ENCODE results near the gene ZDHHC20.
"Not testable (repeated sequence)": the region's sequence is repeated elsewhere in the genome, so short reads cannot be mapped to it uniquely, and the experiment has no call there.

The ZDHHC20 gene

DNA sequence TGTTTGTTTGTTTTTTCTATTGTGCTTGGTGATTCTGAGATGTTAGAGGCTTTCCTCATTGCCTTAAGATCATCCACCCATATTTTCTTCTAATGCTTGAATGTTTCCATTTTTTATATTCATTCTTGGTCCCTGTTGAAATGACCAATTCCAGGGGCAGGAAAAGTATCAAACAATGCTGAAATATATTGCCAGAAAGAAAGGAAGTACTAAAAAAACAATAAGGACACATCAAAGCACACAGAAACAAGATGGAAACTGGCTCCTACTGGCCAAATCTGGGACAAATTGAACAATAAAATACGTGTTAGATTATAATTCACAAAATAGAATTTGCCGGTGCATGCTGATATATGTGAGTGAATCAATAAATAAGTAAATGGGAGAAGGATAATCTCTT lies 23.9 kb downstream of the ZDHHC20 start:
- DNase-seq = no peak

DNA sequence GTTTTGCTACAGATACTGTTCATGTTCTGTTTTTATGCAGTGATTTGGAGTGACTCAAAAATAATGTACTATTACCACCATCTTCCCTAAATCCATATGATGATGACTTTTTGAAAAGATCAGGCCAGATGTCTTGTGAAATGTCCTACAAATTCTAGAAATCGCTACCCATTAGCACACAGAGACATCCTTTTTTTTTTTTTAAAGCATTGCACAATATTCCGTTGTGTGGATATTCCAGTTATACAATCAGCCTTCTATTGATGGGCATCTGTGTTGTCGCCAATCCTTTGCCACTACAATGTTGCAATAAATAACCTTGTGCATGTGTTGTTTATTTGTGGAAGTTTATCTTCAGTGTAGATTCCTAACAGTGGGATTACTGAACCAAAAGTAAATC lies 24.5 kb downstream of the ZDHHC20 start:
- no peak for DNase-seq

DNA sequence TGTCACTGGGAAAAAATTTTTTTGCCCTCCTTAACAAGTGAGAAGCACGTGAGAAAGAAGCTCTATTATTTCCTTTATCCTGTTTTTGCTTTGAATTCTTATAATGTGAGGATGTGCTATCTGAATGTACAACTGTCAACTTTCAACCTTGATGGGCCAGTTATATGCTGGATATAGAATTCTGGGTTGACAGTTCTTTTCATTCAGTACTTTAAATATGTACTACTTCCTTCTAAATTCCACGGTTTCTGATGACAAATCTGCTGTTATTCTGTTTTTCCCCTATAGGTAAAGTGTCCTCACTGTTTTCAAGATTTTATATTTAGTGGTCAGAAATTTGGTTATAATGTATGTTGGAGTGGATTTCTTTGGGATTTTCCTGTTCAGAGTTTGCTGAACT lies 29.9 kb downstream of the ZDHHC20 start:
- no peak for DNase-seq

DNA sequence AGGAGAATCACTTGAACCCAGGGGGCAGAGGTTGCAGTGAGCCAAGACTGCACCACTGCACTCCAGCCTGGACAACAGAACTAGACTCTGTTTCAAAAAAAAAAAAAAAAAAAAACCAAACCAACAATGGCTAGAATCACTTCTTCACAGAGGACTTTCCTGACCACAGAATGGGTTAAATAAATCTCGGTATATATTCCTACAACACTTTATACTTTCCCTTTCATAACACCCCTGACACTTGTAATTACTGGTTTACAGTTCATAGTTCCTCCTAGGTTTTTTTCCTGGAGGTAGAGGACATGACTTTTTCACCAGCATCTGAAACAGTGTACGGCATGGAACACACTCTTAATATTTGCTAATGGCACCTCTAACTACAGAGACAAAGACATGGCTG lies 31.4 kb downstream of the ZDHHC20 start:
- no peak for DNase-seq

DNA sequence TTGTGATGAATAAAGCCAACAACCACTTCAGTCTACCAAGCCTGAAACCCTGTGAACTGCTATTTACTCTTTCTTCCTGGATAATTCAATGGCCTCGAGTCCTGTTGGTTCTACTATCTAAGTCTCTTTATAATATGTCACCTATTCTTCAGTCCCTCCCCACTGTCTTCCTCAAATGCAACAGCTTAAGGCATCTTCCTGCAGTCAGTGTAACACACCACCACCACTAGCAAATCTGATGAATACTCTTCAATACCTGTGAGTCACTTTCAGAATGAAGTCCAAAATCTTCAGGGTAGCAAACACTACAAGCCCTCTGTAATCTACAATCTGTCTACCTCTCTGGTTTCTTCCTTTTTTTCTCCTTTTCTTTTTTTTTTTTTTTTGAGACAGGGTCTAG lies 32.9 kb downstream of the ZDHHC20 start:
- no peak for DNase-seq

DNA sequence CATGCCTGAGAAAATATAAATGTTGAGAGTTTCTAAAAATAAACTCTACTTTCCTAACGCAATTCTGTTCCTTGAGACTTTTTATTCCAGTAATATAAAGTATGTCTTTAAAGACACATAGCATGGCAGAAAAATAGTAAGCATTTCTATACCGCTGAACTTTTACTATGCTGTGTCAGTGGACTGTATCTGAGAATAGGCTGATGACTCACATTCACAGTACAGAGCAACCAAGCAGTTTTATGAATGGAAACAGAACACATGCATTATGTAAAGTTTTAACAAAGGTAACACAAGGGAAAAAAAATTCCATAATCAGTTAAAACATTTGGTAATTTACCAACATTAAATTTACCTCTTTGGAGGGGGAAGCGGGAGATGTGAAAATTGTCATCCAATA lies 38.4 kb downstream of the ZDHHC20 start:
- no peak for DNase-seq

DNA sequence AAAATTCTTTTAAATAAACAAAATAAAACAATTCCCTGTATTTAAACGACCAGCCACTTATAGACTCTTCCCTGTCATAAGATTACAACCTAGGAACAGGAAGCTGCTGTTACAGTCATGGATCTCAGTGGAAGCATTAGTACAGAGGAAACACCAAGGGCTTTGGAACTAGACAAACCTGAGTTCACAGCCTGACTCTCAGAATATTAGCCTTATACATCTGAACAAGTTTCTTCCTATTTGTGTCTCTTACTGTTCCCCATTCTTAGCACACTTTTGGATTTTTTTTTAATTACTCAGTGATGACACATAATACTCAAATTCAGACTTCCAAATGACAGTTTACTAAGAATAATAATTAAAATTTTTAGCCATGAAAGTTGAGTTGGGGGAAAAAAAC lies 46.1 kb downstream of the ZDHHC20 start:
- DNase-seq = no peak

DNA sequence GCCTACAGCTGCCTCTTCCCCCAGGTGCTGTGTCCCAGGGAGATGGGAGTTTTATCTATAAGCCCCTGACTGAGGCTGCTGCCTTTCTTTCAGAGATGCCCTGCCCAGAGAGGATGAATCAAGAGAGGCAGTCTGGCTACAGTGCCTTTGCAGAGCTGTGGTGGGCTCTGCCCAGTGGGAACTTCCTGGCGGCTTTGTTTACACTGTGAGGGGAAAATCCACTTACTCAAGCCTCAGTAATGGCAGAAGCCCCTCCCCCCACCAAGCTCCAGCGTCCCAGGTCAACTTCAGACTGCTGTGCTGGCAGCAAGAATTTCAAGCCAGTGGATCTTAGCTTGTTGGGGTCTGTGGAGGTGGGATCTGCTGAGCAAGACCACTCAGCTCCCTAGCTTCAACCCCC lies 48.6 kb downstream of the ZDHHC20 start:
- DNase-seq = not testable (repeated sequence)

DNA sequence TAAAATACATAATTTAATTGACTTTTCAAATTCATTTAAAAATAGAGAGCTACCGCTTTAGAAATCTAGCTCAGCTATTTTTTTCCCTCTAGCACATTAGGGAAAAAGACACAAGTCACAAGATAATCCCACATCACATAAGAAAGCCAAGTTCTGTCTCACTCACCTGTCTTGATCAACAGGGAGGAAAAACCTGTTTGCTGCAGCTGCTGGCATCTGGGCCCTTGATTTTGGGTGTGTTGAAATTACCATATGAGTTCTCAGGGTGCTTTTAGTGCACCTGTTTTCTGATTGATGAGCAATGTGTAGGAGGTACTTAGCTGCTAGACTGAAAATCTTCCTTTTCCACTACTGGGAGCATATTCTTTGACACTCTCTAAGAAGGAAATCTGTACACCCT lies 53.8 kb downstream of the ZDHHC20 start:
- DNase-seq = no peak

DNA sequence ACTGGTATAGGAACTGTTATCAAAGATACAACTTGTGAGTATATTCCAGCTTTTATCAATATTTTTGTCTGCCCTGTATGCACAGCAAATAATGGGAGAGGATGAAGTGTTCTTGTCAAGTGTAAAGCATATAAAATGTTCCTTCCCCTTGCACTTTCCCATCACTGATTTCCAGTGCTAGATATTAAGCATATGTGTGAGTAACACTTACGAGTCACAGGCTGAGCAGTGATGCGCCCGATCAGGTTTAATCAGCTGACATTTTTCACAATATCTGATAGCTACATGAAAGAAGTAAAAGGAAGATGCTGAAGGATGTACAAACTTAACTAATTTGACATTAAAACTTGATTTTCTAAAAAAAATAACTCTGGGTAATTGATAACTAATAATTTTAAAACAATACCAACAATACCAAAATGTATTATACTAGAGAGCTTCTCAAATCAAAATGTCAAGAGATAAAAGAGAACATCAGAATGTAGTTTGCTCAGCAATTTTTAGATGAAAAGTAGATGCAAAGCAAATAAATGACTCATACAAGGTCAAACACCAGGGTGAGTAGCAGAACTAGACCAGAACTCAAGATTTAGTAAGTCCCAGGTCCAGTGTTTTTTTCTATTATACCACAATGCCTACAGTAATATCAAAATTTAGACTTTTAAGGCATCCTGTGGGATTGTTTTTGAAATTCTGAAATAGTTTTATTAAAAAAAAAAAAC lies 56.4 kb downstream of the ZDHHC20 start:
- DNase-seq = no peak

DNA sequence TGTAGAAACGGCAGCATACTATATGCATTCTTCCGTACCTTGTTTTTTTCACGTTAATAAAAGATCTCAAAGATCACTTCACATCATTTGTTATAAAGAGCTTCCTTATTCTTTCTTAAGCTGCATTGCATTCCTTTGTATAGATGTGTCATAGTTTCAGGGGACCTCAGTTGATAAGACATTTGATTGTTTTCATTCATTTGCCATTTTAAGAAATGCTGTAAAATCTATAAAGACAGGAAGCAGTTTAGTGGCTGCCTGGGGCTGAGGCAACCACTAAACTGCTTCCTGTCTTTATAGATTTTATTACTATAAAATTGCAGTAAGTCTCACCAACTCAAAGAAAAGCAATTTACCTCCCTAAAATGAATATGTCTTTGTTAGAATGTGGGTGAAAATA lies 59.4 kb downstream of the ZDHHC20 start:
- no peak for DNase-seq

DNA sequence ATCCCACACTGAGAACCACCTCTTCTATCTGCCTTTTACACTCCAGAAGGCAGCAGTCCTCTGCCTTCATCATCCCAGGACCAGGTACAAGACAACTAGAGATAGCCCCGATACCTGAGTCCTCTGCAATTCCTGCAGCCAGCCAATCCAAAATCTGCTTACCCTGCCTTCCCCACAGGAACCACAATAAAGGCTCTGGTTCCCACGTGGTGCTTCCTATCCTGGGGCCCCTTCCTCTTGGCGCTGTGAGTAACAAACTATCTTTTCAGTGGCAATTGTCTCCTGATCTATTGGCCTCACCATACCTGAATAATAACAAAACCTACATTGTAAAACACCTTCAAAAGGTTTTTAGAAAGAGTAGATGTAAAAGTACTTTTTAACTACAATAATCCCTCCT lies 63.1 kb downstream of the ZDHHC20 start:
- no peak for DNase-seq

DNA sequence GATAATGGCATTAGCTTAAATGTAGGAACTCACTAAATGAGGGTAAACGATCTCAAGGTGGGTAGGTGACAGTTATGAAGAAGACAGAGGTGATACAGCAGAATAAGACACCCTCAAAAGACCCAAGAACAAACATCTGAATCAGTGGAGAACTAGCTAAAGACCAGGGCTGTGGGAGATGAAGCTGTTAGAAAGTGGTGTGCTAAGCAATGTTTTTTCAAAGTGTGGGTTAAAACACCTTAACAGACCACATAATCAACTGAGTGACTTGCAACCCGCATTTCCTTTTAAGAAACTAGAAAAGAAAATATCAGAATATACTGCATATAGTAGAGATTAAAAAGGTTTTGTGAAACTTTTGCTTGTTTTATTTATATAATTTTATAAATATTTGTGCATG lies 70.0 kb downstream of the ZDHHC20 start:
- no peak for DNase-seq

DNA sequence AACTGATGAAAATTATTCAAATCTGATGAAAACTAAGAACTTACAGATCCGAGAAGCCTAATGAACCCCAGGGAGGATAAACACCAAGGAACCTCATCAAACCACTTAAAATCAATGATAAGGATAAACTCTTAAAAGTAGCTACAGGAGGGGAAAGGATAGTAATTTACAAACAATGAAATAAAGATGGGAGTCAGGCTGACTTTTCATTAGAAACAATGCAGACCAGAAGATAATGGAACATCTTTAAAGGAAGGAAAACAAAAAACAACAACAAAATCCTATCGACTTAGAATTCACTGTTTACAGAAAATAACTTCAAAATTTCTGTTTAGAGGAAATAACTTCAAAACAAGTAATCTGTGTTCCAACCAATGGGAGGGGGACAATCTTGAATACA lies 73.4 kb downstream of the ZDHHC20 start:
- no peak for DNase-seq

DNA sequence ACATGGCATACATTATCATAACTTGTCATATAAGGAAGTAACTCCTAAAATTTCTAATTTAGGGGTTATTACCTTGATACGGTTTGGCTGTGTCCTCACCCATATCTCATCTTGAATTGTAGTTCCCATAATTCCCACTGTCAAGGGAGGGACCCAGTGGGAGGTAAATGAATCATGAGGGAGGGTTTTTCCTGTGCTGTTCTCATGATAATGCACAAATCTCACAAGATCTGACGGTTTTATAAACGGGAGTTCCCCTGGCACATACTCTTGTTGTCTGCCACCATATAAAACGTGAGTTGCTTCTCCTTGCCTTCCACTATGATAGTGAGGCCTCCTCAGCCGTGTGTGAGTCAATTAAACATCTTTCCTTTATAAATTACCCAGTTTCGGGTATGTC lies 76.0 kb downstream of the ZDHHC20 start:
- no peak for DNase-seq

DNA sequence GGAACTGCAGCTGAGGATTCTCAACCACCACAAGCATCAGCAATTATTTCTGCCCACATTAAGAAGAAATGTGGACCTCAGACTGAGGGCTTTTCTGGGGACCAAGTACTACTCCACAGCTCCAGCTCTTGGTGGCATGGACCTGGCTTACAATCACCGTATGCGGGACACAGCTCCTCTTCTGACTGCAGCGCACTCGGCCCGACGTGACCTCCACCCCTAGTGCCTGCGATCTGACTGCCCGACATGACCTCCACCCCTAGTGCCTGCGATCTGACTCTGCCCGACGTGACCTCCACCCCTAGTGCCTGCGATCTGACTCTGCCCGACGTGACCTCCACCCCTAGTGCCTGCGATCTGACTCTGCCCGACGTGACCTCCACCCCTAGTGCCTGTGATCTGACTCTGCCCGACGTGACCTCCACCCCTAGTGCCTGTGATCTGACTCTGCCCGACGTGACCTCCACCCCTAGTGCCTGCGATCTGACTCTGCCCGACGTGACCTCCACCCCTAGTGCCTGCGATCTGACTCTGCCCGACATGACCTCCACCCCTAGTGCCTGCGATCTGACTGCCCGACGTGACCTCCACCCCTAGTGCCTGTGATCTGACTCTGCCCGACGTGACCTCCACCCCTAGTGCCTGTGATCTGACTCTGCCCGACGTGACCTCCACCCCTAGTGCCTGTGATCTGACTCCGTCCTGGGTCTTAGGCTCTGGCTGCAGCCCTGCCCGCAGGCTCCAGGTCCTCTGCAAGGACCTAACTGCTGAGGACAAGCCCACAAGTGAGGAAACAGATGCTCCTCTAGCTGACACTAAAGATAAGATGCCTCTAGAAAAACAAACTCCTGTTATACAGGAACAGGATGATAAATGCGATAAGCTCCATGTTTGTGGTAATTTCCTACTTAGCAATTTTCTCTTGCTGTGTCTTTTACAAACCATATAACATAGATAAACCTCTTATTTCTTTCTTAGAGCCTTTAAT lies 81.8 kb downstream of the ZDHHC20 start:
- not testable (repeated sequence) for DNase-seq

DNA sequence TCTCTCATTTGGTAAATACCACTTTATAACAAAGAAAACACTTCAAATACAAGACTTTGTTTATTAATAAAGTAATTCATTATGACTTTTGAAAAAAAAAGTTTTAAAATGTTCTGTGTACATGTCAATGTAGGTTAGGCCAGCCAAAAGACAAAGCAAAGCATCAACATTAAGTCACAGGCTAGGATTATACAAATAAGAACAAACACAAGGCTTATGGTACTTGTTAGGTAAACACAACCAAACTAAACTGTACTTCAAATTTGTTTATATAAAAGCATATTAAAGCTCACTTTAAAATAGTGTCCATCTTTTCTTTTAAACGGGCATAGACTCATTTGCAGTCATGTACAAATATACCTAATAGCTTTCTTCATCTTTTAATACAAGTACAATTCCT lies 86.6 kb downstream of the ZDHHC20 start:
- no peak for DNase-seq

DNA sequence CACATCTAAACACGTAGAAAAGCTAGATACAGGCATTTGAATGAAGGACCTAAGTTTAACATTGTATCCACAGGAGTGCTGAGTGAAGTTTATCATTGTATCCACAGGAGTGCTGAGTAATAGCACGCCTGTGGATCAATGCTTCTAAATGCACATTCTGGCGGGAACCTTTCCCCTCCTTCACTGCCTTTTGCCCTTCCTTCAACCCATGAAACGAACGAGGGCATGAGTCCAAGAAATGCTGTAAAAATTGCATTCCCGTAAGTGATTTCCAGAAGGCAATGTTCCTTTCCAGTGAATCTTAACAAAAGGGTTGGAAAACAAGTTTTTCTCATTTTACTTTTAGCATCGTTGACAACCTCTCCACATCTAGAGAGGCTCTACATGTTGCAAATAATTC lies 88.1 kb downstream of the ZDHHC20 start:
- no peak for DNase-seq

DNA sequence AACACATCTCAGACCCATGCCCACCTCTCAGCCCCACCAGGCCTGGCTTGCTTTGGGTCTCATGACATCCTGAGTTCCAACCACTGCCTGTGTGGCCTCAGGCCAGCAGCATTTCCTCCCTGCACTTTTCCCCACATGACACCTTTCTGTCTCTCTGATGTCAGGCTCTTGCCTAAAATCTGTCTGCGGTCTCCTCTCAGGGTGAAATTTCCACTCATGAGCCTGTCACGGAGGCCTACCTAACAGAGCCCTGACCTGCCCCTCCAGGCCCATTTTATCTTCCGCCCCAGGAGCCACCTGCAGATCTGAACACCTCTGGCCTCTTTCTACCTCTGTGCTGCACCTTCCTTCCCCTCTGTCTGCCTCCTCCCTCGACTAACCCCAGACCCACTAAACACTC lies 93.5 kb downstream of the ZDHHC20 start:
- no peak for DNase-seq

DNA sequence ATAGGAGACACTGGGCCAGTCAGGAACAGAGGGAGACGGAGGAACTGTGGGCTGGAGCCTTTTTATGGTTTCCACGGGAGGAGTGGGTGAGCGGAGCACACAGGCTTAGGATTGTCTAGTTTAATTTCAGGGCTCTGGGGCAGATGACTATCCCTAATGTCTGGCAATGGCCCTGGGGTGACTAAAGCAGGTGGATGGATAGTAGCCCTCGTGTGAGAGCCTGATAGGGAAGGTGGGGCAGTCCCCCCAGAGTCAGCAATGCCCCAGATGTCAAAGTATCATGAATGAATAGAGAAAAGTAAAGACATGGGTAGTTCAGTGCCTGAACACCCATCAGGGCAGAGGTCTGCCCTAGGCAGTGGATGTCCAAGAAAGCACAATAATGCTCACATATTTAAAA lies 94.2 kb downstream of the ZDHHC20 start:
- DNase-seq = no peak

DNA sequence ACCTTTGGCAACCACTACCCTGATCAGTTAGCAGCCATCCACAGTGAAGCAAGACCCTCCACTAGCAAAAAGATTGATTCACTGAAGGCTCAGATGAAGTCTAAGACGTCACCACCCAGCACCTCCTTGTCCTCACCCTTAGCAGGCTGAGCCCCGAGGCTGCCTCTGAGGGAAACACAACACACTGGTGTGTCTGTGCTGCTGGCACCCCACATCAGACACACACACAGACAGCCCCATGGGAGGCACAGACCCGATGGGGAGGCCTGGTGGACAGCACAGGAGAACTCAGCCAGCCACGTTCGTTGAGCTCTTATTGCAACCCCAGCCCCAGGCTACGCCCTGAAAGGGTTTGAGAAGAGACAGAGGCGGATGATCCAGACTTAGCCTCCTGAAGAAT lies 94.7 kb downstream of the ZDHHC20 start:
- DNase-seq = no peak

DNA sequence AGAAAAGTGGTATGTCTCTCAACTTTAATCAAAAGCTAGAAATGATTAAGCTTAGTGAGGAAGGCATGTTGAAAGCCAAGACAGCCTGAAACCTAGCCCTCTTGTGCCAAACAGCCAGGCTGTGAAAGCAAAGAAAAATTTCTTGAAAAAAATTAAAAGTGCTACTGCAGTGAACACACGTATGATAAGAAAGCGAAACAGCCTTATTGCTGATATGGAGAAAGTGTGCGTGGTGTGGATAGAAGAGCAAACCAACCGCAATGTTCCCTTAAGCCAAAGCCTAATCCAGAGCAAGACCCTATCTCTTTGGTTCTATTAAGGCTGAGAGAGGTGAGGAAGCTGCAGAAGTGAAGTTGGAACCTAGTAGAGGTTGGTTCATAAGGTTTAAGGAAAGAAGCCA lies 96.4 kb downstream of the ZDHHC20 start:
- no peak for DNase-seq

DNA sequence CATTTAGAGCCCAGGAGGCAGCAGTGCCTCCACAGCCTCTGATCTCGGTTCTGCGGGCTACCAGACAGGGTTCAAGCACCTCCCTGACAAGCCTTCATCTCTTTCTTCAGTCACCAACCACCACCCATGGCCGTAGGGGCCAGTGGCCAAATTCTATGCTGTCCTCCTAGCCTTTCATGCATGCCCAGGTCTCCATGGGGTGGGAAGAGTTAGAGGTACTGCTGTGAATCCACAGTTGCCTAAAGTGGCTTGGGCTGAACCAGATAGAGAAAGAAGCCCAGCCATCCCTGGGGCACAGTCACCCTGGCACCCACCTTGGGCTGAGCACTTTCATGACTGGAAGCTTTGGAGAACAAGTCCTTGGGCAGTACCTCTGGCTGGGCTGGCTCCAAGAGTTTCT lies 97.4 kb downstream of the ZDHHC20 start:
- no peak for DNase-seq

DNA sequence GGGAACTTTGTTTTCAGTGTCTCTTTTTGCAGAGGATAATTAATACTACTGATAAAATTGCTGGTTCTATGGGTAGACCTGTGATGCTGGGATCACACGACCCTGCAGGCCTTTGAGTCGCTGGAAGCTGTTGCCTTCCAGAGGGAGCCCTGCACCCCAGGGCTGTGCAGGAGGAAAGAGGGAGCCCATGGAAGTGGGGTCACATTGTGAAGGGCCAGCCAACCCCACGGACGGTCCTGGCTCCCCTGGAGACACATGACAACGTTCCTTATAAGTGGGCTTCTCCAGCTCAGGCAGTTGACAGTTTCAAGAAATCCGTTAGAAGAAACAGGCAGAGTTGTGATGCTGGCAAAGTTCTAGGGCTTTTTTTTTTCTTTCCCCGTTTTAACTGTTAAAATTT lies 98.0 kb downstream of the ZDHHC20 start:
- no peak for DNase-seq
